CD4-positive, alpha-beta memory T cell (primary cell): ENCODE data around the gene RNF167. TPM values are rescaled to one million over a fixed set of nuclear protein-coding genes. Genes with fewer than 3 reads are reported as not detected.
A peak's percentile ranks its signal among the peaks of the same experiment; 100 is the strongest.

ENCODE experiments used
- CTCF ChIA-PET: fragments of 350-600 bp; sonication (Branson Sonifier 250); formaldehyde crosslinking; loops from one replicate; lab custom pipeline; 2021; ENCODE audit warnings: inconsistent platforms; ENCODE audit not compliant: partially characterized antibody; lab: Charles Lee
- POLR2A ChIA-PET: fragments of 350-600 bp; sonication (Branson Sonifier 250); formaldehyde crosslinking; loops from one replicate; lab custom pipeline; 2021; ENCODE audit not compliant: partially characterized antibody; lab: Charles Lee
- DNase-seq, 5 donors: peaks; one replicate each; pipeline versions ENCODE4 v3.0.0 to v3.0.0-alpha.2; 2020 to 2022; ENCODE audit warnings: mixed read lengths in 1 of 5
- H3K27ac ChIP-seq: one replicate; pipeline ENCODE4 v1.7.0; 2013; ENCODE audit warnings: low read depth, low read length
- H3K27me3 ChIP-seq: 2 replicates; pipeline ENCODE4 v1.7.0; 2013; ENCODE audit warnings: mild to moderate bottlenecking, low read length, moderate library complexity; ENCODE audit not compliant: insufficient read depth
- H3K36me3 ChIP-seq: 2 replicates; pipeline ENCODE4 v1.7.0; 2013; ENCODE audit warnings: mild to moderate bottlenecking, low read length, moderate library complexity; ENCODE audit not compliant: insufficient read depth
- H3K4me1 ChIP-seq: 2 replicates; pipeline ENCODE4 v1.7.0; 2013; ENCODE audit warnings: mild to moderate bottlenecking, low read length, moderate library complexity; ENCODE audit not compliant: insufficient read depth
- H3K4me3 ChIP-seq, 2 donors: one replicate each; pipeline ENCODE4 v1.7.0; 2013; ENCODE audit warnings: low read length in 2 of 2, mild to moderate bottlenecking in 1 of 2
- H3K9me3 ChIP-seq, 2 donors: one replicate each; pipeline ENCODE4 v1.7.0; 2013; ENCODE audit warnings: low read length in 2 of 2, control low read depth in 1 of 2; ENCODE audit not compliant: control insufficient read depth in 1 of 2
- H3K27ac Mint-ChIP-seq, 7 donors: one replicate each; pipeline ENCODE4 v1.8.0; 2020 to 2021; ENCODE audit warnings: mixed read lengths in 7 of 7, mild to moderate bottlenecking in 6 of 7, inconsistent platforms in 3 of 7, moderate library complexity in 3 of 7
- H3K27me3 Mint-ChIP-seq, 2 donors: one replicate each; pipeline ENCODE4 v1.8.0; 2020 to 2021; ENCODE audit warnings: mixed read lengths in 2 of 2
- H3K36me3 Mint-ChIP-seq, 2 donors: one replicate each; pipeline ENCODE4 v1.8.0; 2020 to 2021; ENCODE audit warnings: mixed read lengths in 2 of 2, inconsistent platforms in 1 of 2, mild to moderate bottlenecking in 1 of 2
- H3K4me1 Mint-ChIP-seq, 4 donors: one replicate each; pipeline ENCODE4 v1.8.0; 2020 to 2021; ENCODE audit warnings: mixed read lengths in 4 of 4, mild to moderate bottlenecking in 1 of 4
- H3K4me3 Mint-ChIP-seq, 8 donors: one replicate each; pipeline ENCODE4 v1.8.0; 2020 to 2021; ENCODE audit warnings: mixed read lengths in 8 of 8, mild to moderate bottlenecking in 7 of 8, moderate library complexity in 6 of 8, inconsistent platforms in 3 of 8
- H3K9me3 Mint-ChIP-seq, 8 donors: one replicate each; pipeline ENCODE4 v1.8.0; 2020 to 2021; ENCODE audit warnings: mixed read lengths in 8 of 8, mild to moderate bottlenecking in 5 of 8, inconsistent platforms in 3 of 8, moderate library complexity in 1 of 8
- intact Hi-C: fragments of 100-400 bp; cut with micrococcal nuclease; formaldehyde crosslinking; loops from one replicate; pipeline ENCODE4 v1.15.1; 2023
- polyA plus RNA-seq, 2 donors: library from polyadenylated mRNA; unstranded; fragments of 300-500 nt; fragmentation: Illumina TruSeq; gene quantifications; one replicate each; pipeline ENCODE4 v1.2.3, GENCODE V29; 2021
- total RNA-seq, 2 experiments: library from RNA; stranded (reverse); gene quantifications; one replicate each; pipeline ENCODE4 v1.2.3, GENCODE V29; 2021

RNF167 gene
- total and polyA plus RNA-seq, 4 experiments from 2014 or later = 52.4 to 172 (median 108) TPM

DNA sequence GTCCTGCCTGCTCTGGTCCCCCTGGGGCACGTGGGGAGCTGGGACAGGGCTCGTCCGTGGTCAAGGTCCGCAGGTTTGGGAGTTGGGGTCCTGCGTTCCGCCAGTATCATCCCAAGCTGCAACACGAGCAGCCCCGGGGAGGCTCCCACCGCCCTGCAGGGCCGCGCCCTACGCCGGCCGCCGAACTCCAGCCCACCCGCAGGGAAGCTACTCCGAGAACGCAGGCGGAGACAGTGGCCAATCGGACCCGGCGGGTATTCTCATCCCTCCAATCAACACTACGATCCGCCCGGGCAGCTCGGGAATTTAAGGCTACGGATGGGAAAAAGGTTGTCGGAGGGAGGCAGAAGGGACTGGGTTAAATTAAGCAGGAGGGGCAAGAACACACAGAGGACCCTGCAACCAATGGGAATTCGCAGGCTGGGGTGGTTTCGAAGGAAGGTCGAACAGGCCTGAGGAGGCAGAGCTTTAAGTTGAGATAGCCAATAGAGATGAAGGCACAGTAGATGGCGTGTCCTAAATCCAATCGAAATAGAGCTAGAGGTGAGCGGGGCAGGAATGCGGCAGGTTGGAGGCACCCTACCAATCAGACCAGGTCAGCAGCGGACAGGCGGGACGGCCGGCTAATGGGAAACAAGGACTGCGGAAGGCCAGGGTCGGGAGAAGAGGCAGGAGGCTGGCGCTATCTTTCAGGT, 26.9 kb downstream of the RNF167 start:
- H3K4me3 ChIP-seq = peak overlapping the region; percentile 64 to 95
- H3K36me3 ChIP-seq = no peaks in the 10 kb centered on the region
- H3K4me1 ChIP-seq = peaks cover 28% of the 10 kb centered on the region
- Mint-ChIP-seq H3K4me3 (peak overlapping the region in 1 of 8 donors; percentile 56), H3K27ac (peak overlapping the region in 2 of 7 donors; percentile 81 to 85), H3K9me3 (no peaks in the 10 kb centered on the region), H3K27me3 (no peaks in the 10 kb centered on the region), H3K36me3 (peaks cover 20 to 23% of the 10 kb centered on the region in 2 donors), H3K4me1 (peaks cover 16 to 27% (median 24%) of the 10 kb centered on the region in 4 donors)
- H3K27me3 ChIP-seq = no peaks in the 10 kb centered on the region
- POLR2A ChIA-PET = interaction anchor here (0.6 to 27.9 kb wide), 36 partner anchors 12 to 824 kb away, joined by 3 to 973 read pairs (median 6); partner anchors contain the start of genes C17orf107, CAMTA2, CHRNE and CYB5D2
- intact Hi-C loops = loop anchor here (1.0 to 5.0 kb wide), 10 partner anchors 13 to 257 kb away; partner anchors contain the start of genes ARRB2, CAMTA2, GP1BA and MED11
- peak; percentile 96 to 99 (median 98) for DNase-seq
- CTCF ChIA-PET = interaction anchor here (0.7 to 3.6 kb wide), 19 partner anchors 10 to 177 kb away, joined by 3 to 29 read pairs (median 7); partner anchors contain the start of genes CAMTA2, CHRNE, ENO3 and PFN1
- H3K27ac ChIP-seq = peak overlapping the region; percentile 81
- H3K9me3 ChIP-seq = no peaks in the 10 kb centered on the region

DNA sequence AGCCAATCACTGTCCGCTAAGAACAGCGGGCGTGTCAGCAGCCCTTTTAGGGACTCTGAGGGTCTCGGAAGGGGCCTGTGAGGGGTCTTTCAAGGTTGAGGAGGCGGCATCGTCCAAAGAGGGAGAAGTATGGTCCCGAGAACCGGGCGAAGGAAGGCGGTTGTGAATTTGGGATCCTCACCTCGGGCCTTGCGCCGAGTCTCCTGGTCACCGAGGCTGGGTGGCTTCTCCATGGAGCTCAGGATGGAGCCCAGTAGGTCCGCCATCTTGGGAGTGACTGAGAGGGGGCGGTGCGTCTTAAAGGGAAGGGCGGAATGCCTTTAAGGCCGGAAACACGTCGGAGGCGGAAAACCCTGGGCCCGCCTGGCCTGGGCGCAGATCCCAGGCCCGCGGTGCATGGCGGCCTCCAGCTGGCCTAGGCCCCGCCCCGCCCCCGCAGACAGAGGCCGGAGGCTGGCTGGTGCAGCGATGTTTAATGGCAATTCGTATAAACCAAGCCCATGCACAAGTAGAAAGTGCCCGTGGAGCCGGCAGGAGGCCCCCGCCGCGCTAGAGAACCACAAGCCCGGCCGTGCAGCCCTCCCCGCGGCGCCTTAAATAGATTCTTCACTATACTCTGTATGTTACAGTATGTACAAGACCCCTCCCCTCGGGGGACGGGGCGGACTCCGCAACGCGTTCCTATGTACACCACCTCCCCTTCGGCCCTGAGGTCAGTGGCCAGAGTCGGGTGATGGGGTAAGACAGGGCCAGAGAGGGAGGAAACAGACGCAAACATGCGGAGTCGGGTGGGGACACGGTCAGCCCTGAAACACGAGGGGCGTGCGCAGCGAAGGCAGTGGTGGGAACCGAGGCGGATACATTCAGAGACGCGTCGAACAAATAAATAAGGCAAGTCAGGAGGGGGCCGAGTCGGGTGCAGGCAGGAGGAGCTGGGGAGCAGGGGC, 27.7 kb downstream of the RNF167 start, which contains the start of gene SPAG7:
SPAG7 (minus strand) TSS at position 279 of the 947 bp plus-strand sequence; CDS start at position 266, 13 bp downstream.
- peaks cover 8% of the 10 kb centered on the region for H3K36me3 ChIP-seq
- peak; percentile 94 to 99 (median 97) for DNase-seq
- H3K4me3 ChIP-seq = peak within 1 kb of the TSS; percentile 64 to 95
- Mint-ChIP-seq H3K4me1 (peaks cover 16 to 27% (median 24%) of the 10 kb centered on the region in 4 donors), H3K9me3 (no peaks in the 10 kb centered on the region), H3K27me3 (no peaks in the 10 kb centered on the region), H3K36me3 (peaks cover 24% of the 10 kb centered on the region in 2 donors), H3K27ac (peak within 1 kb of the TSS in 3 of 7 donors; percentile 77 to 85 (median 81)), H3K4me3 (peak within 1 kb of the TSS in 1 of 8 donors; percentile 56)
- H3K4me1 ChIP-seq = peaks cover 28% of the 10 kb centered on the region
- CTCF ChIA-PET = interaction anchor here (0.7 to 3.6 kb wide), 18 partner anchors 11 to 178 kb away, joined by 3 to 29 read pairs (median 9); partner anchors contain the start of genes CAMTA2, CHRNE, ENO3 and PFN1
- intact Hi-C loops = loop anchor here (1.0 to 5.0 kb wide), 10 partner anchors 12 to 258 kb away; partner anchors contain the start of genes ARRB2, CAMTA2, GP1BA and MED11
- H3K27ac ChIP-seq = peak within 1 kb of the TSS; percentile 81
- no peaks in the 10 kb centered on the region for H3K9me3 ChIP-seq
- no peaks in the 10 kb centered on the region for H3K27me3 ChIP-seq
- POLR2A ChIA-PET = interaction anchor here (0.6 to 27.9 kb wide), 38 partner anchors 11 to 825 kb away, joined by 3 to 973 read pairs (median 5); partner anchors contain the start of genes C17orf107, CAMTA2, CHRNE and CYB5D2

DNA sequence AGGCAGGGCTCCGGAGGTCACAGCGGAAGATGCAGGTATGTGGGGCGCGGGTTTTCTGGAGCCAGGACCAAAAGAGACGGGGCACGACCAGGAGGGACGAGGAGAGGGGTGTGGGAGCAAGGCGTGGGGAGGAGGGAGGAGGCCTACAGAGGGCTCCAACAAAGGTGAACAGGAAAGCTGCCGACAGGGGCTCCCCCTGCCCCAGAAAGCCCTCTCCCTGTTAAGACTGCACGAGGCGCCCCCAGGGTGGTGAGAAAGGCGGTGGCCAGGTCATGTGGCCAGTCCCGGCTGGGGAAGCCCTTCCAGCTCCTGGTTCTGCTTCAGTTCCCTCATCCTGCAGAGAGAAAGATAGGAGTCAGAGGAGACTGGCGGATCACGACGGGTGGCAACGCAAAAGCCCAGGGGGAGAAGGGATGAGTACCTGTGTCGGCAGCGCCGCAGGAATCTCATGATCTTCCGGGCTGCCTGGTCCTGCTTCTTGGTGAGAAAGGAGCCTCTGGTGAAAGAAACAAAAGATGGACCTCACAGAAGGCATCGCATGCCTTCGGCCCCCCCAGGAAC, 28.5 kb downstream of the RNF167 start:
- no peaks in the 10 kb centered on the region for H3K27me3 ChIP-seq
- intact Hi-C loops = loop anchor here (5.0 kb wide), 1 partner anchor 36 kb away; the partner anchor contains the start of gene GP1BA
- peaks cover 16 to 26% (median 24%) of the 10 kb centered on the region in 4 donors for H3K4me1 Mint-ChIP-seq
- no peak overlapping the region for H3K4me3 Mint-ChIP-seq
- H3K36me3 ChIP-seq = peaks cover 15% of the 10 kb centered on the region
- H3K27ac Mint-ChIP-seq = no peak overlapping the region
- no peaks in the 10 kb centered on the region for H3K27me3 Mint-ChIP-seq
- ChIA-PET CTCF (interaction anchor here (1.3 to 3.6 kb wide), 9 partner anchors 12 to 94 kb away, joined by 4 to 29 read pairs (median 19); partner anchors contain the start of genes CAMTA2, CHRNE, ENO3 and RNF167), POLR2A (interaction anchor here (1.0 to 27.9 kb wide), 14 partner anchors 11 to 447 kb away, joined by 3 to 973 read pairs (median 16); partner anchors contain the start of genes C17orf107, CAMTA2, CHRNE and ENO3)
- no peak for DNase-seq
- no peaks in the 10 kb centered on the region for H3K9me3 ChIP-seq
- H3K4me1 ChIP-seq = peaks cover 28% of the 10 kb centered on the region
- H3K9me3 Mint-ChIP-seq = no peaks in the 10 kb centered on the region
- peak overlapping the region; percentile 81 for H3K27ac ChIP-seq
- peak overlapping the region; percentile 64 to 95 for H3K4me3 ChIP-seq
- H3K36me3 Mint-ChIP-seq = peaks cover 28 to 30% of the 10 kb centered on the region in 2 donors

DNA sequence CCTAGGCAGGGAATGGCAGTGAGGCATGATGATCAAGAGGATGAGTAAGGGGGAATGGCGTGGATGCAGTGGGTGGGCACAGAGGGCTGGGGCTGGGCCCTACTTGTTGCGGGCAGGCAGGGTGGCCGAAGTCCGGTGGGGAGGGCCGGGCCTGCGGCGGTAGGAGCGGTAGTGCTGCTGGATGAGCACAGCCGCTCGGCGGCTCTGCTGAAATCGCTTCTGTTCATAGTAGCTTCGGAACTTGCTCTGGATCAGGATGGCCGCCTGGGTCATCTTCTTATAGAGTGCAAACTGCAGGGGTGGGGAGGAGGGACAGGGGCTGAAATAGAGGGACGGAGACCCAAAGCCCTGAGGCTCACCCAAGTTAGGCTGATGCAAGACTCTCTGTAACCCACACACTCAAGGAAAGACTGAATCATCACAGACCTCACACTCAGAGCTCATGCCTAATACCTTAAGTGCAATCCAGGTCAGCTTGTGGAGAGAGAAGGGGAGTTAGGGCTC, 29.0 kb downstream of the RNF167 start:
- H3K36me3 ChIP-seq = peaks cover 19% of the 10 kb centered on the region
- ChIA-PET CTCF (interaction anchor here (1.3 to 3.6 kb wide), 7 partner anchors 12 to 93 kb away, joined by 4 to 26 read pairs (median 19); partner anchors contain the start of genes CHRNE, ENO3, RNF167 and SLC25A11), POLR2A (interaction anchor here (1.3 to 27.9 kb wide), 7 partner anchors 10 to 62 kb away, joined by 4 to 973 read pairs (median 40); partner anchors contain the start of genes CAMTA2, ENO3, INCA1 and KIF1C)
- Mint-ChIP-seq H3K27ac (no peak overlapping the region), H3K36me3 (peaks cover 32 to 34% of the 10 kb centered on the region in 2 donors), H3K9me3 (no peaks in the 10 kb centered on the region), H3K4me1 (peaks cover 15 to 27% (median 24%) of the 10 kb centered on the region in 4 donors), H3K27me3 (no peaks in the 10 kb centered on the region), H3K4me3 (no peak overlapping the region)
- H3K27me3 ChIP-seq = no peaks in the 10 kb centered on the region
- H3K27ac ChIP-seq = peak overlapping the region; percentile 81
- DNase-seq = peak in 1 of 5 donors; percentile 67
- no peaks in the 10 kb centered on the region for H3K9me3 ChIP-seq
- peak overlapping the region; percentile 64 to 95 for H3K4me3 ChIP-seq
- intact Hi-C loops = loop anchor here (5.0 kb wide), 1 partner anchor 37 kb away; the partner anchor contains the start of gene GP1BA
- H3K4me1 ChIP-seq = peaks cover 28% of the 10 kb centered on the region

DNA sequence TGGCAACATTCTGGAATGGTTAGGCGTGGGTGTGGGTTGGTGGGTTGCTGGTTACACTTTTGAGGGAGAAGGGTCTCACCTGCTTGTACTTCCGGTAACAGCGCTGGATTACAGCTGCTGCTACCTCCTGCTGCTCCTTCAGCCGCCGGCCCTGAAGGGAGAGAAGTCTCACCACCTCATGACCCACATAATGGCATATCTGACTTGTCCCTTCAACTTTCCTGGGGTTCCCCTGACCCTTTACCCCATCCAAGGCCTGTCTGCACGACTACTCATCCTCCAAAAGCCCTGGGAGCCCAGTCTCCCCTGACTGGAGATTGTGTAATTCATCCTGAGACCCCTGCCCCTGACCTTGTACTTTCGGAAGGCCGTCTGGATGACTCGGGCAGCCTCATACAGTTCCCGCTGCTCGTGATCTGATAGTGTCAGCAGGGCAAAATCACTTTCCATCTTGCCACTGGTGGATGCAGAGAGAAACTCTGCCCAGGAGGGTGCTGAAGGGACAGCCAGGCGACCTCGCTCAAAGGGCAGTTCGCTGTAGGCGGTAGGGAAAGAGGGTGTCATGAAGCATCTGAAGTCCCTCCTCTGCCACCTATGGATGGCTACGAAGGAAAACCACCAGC, 29.6 kb downstream of the RNF167 start:
- Histone ChIP-seq H3K27me3 (no peaks in the 10 kb centered on the region), H3K4me3 (no peak overlapping the region), H3K9me3 (no peaks in the 10 kb centered on the region), H3K4me1 (peaks cover 28% of the 10 kb centered on the region), H3K36me3 (peaks cover 25% of the 10 kb centered on the region), H3K27ac (peak overlapping the region; percentile 81)
- no peaks in the 10 kb centered on the region for H3K9me3 Mint-ChIP-seq
- peaks cover 36 to 39% of the 10 kb centered on the region in 2 donors for H3K36me3 Mint-ChIP-seq
- CTCF ChIA-PET = interaction anchor here (1.3 to 3.6 kb wide), 8 partner anchors 11 to 93 kb away, joined by 3 to 26 read pairs (median 12); partner anchors contain the start of genes CHRNE, RNF167 and SLC25A11
- POLR2A ChIA-PET = interaction anchor here (1.3 to 27.9 kb wide), 7 partner anchors 11 to 61 kb away, joined by 4 to 973 read pairs (median 40); partner anchors contain the start of genes CAMTA2, ENO3, INCA1 and KIF1C
- H3K27ac Mint-ChIP-seq = peak overlapping the region in 1 of 7 donors; percentile 91
- H3K4me1 Mint-ChIP-seq = peaks cover 14 to 29% (median 26%) of the 10 kb centered on the region in 4 donors
- peak in 1 of 5 donors; percentile 50 for DNase-seq
- no peak overlapping the region for H3K4me3 Mint-ChIP-seq
- H3K27me3 Mint-ChIP-seq = no peaks in the 10 kb centered on the region
- intact Hi-C loops = loop anchor here (5.0 kb wide), 1 partner anchor 37 kb away; the partner anchor contains the start of gene GP1BA
